Panc1 (cell line): ENCODE results near the gene ZNF616. TPM values are rescaled to one million over a fixed set of nuclear protein-coding genes. Genes with fewer than 3 reads are reported as not detected.

Experiments
- ATAC-seq: fragments of 200-7000 bp; cut with Tn5 transposase; 2 replicates; pipeline ENCODE4 v1.9.1; 2020; ENCODE audit warnings: mild to moderate bottlenecking, moderate library complexity
- BruUV-seq: library from RNA; stranded (reverse); fragments of 400-500 nt; replicated peaks from 2 replicates; lab custom pipeline; 2021; lab: Mats Ljungman, UMichigan
- CTCF ChIA-PET: fragments of 300-600 bp; sonication (Branson Sonifier 250); formaldehyde crosslinking; loops from one replicate; lab custom pipeline; 2022; ENCODE audit warnings: antibody characterized with exemption; lab: Charles Lee
- POLR2A ChIA-PET: fragments of 300-600 bp; sonication (Branson Sonifier 250); formaldehyde crosslinking; loops from one replicate; lab custom pipeline; 2022; ENCODE audit warnings: antibody characterized with exemption; lab: Charles Lee
- DNase-seq: peaks from one replicate; pipeline ENCODE4 v3.0.0-alpha.2; 2010; ENCODE audit warnings: low read depth, low spot score
- H3K27ac ChIP-seq: 2 replicates; pipeline ENCODE4 v1.5.1; 2011; ENCODE audit warnings: mild to moderate bottlenecking, low read length, inconsistent platforms
- H3K27me3 ChIP-seq: fragments of 200-500 bp; sonication (Bioruptor generic); 2 replicates; pipeline ENCODE4 v1.6.0; 2014; ENCODE audit warnings: low read length, inconsistent platforms; ENCODE audit not compliant: control insufficient read depth, insufficient read depth
- H3K36me3 ChIP-seq: fragments of 200-500 bp; sonication (Bioruptor generic); 2 replicates; pipeline ENCODE4 v1.5.1; 2014; ENCODE audit warnings: inconsistent platforms, mild to moderate bottlenecking, low read length, moderate library complexity; ENCODE audit not compliant: control insufficient read depth, insufficient read depth
- H3K4me1 ChIP-seq: 2 replicates; pipeline ENCODE4 v1.5.1; 2011; ENCODE audit warnings: inconsistent platforms, mild to moderate bottlenecking, low read length, moderate library complexity; ENCODE audit not compliant: control insufficient read depth, insufficient read depth
- H3K4me3 ChIP-seq, 2 experiments: 2 replicates each; pipeline ENCODE4 v1.5.1; 2011 to 2012; ENCODE audit warnings: low read depth in 2 of 2, low read length in 2 of 2, mild to moderate bottlenecking in 2 of 2, inconsistent platforms in 1 of 2, moderate library complexity in 1 of 2
- H3K9me3 ChIP-seq: fragments of 200-500 bp; sonication (Bioruptor generic); 2 replicates; pipeline ENCODE4 v1.5.1; 2014; ENCODE audit warnings: low read depth, mild to moderate bottlenecking, inconsistent platforms, low read length, moderate library complexity; ENCODE audit not compliant: control insufficient read depth, insufficient read depth
- CTCF ChIP-seq: fragments of 450-650 bp; IDR thresholded peaks from 2 replicates; pipeline ENCODE4 v1.5.1; 2017; ENCODE audit warnings: mild to moderate bottlenecking
- POLR2AphosphoS5 ChIP-seq: IDR thresholded peaks from 2 replicates; pipeline ENCODE4 v1.6.1; 2012; ENCODE audit warnings: mild to moderate bottlenecking, low read depth, low read length, moderate library complexity
- REST ChIP-seq, 2 experiments: IDR thresholded peaks; 2 replicates each; pipeline ENCODE4 v1.6.1; 2011 to 2012; ENCODE audit warnings: low read depth in 2 of 2, control low read depth in 1 of 2, low read length in 1 of 2, mild to moderate bottlenecking in 1 of 2, moderate library complexity in 1 of 2; ENCODE audit not compliant: insufficient read depth in 1 of 2
- SIN3A ChIP-seq: IDR thresholded peaks from 2 replicates; pipeline ENCODE4 v1.6.1; 2012; ENCODE audit warnings: low read depth, mild to moderate bottlenecking, low read length, moderate library complexity, borderline replicate concordance; ENCODE audit not compliant: insufficient read depth
- TCF7L2 ChIP-seq: IDR thresholded peaks from 2 replicates; pipeline ENCODE4 v1.6.1; 2011; ENCODE audit warnings: mild to moderate bottlenecking, low read depth, low read length, inconsistent platforms
- in situ Hi-C: cut with HindIII; loops from 2 replicates; pipeline ENCODE4 v1.10.0; 2016; ENCODE audit warnings: low sequenced_read_pairs, low pct_unique_long_range_greater_than_20kb
- intact Hi-C: fragments of 100-400 bp; cut with micrococcal nuclease; formaldehyde crosslinking; loops from one replicate; pipeline ENCODE4 v1.10.0; 2022; ENCODE audit not compliant: unreplicated experiment
- total RNA-seq: library from RNA; stranded (reverse); gene quantifications from one replicate; pipeline ENCODE4 v1.2.1, GENCODE V29; 2021; ENCODE audit not compliant: unreplicated experiment

Gene ZNF616
- total RNA-seq, 1 experiment from 2014 or later = 5.3 TPM

- Histone ChIP-seq H3K4me1 (no peaks in the 10 kb centered on the region), H3K4me3 (peak overlapping the region in 1 of 2 experiments; percentile 93; a peak in 2 of 4 replicates), H3K9me3 (no peaks in the 10 kb centered on the region), H3K36me3 (no peaks in the 10 kb centered on the region), H3K27ac (no peak overlapping the region), H3K27me3 (no peaks in the 10 kb centered on the region)
- ChIA-PET CTCF (no interaction called here), POLR2A (no interaction called here)
- TF ChIP-seq POLR2AphosphoS5 = no peak
- no peak for TF ChIP-seq TCF7L2
- TF ChIP-seq REST (IDR thresholded peaks at IDR 0.05; ENCODE audit: insufficient read depth in 1 of 2, low read depth in 2 of 2, low read length in 1 of 2) = no peak
- TF ChIP-seq SIN3A = no peak
- no peak for TF ChIP-seq CTCF
- no TSS peak for BruUV-seq
- DNase-seq (no peak), ATAC-seq (no peak)
- intact Hi-C loops (no loop called here), in situ Hi-C loops (no loop called here)
Observed at GRCh38 chr19:52172347-52172746, 32.6 kb upstream of the ZNF616 start.

DNA sequence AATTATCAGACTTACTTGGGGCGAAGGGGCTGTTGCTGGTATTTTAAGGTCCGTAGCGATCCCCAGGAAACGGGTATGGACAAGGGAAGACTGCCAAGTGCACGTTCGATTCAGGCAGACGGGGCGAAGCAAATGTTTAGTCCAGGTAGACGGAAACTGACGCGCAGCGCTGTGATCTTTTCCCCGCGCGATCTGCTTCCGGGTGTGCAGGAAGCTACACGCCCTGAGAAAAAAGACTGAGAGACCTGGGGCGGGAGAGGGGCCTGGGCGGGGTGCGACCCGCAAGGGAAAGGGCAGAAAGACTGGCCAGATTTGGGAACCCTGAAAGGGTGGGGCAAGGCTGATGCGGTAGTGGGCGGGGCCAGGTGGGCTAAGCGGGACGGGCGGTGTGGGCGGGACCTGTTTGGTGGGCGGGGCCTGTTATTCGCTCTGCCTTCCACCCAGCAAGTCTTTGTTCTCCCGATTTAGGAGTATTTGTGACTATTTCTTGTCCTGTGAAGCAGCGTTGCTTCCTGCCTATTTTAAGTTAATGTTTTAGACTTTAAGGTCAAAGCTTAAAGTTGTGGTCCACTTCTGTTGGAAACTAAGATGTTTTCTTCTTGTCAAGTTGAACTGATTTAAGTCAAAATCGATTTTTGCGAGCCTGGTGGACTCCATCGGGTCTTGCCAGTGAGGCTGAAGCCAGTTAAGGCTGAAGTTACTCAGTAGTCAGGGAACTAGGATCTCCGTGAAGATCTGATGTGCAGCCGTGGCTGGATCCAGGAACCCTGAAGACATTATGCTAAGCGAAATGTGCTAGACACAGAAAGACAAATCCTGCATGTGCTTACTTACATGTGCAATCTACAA is 31.8 kb upstream of the ZNF616 start, which contains the start of gene ZNF836:
Gene ZNF836 (minus strand): TSS at position 301 of the 849 bp plus-strand sequence. CDS start 3,549 bp downstream, outside the sequence.
- Histone ChIP-seq H3K27ac (peak within 1 kb of the TSS; percentile 70), H3K9me3 (no peaks in the 10 kb centered on the region), H3K4me3 (peak within 1 kb of the TSS; percentile 93 to 94), H3K4me1 (no peaks in the 10 kb centered on the region), H3K36me3 (no peaks in the 10 kb centered on the region), H3K27me3 (no peaks in the 10 kb centered on the region)
- BruUV-seq = no TSS peak
- DNase-seq (no peak), ATAC-seq (peak; percentile 97)
- TF ChIP-seq POLR2AphosphoS5 (no peak), REST (IDR thresholded peaks at IDR 0.05; ENCODE audit: insufficient read depth in 1 of 2, low read depth in 2 of 2, low read length in 1 of 2) (no peak), CTCF (no peak), SIN3A (no peak), TCF7L2 (no peak)
- in situ Hi-C loops = no loop called here
- ChIA-PET CTCF (no interaction called here), POLR2A (no interaction called here)
- intact Hi-C loops = no loop called here
